ENCODE measurements around the gene MYLK.
"Not testable (repeated sequence)": the region's sequence is repeated elsewhere in the genome, so short reads cannot be mapped to it uniquely, and the experiment has no call there.

Gene MYLK

DNA sequence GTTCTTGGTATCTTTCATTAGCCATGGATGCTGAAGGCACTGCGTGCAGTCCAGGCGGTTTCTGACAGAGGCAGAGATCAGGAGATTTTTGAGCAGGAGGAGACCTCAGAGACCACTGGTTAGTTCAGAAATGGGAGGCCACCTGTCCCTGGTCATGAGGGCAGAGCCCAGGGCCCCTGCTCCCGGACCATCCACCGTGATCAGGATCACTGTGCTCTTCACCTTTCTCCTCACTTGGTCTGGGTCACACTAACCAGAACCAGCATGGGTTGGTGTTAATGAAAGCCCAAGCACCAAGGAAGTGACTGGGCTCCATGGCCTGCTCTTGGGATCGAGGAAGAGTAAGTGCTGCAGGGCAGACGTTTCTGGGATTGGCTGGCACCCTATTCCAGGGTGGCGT lies 257.3 kb downstream of the MYLK start:
- no peak for DNase-seq (ENCODE audit: low read depth in 2 of 2)

GRCh38 chr3:123624302-123624701 lies 259.8 kb downstream of the MYLK start:
- DNase-seq (ENCODE audit: low read depth in 2 of 2): no peak

GRCh38 chr3:123623346-123623880 lies 260.7 kb downstream of the MYLK start:
- no peak for DNase-seq (ENCODE audit: low read depth in 2 of 2)

DNA sequence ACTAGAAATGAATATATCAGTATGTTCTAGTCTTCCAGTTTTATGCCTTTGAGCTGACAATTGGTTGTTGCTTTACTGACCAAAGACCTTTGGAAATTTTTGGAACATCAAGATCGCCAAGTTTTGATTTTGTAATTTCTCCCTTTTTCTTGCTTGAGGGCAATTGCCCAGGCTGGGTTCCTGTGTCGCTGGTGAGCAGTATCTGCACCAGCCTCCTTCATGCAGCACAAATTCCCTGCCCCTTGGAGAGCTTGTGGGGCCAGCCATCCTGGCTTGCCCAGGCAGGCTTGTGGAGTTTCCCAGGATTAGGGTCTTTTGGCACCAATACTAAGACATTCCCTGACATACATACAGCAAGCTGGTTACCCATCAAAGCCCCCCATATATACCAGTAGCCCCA lies 261.4 kb downstream of the MYLK start:
- DNase-seq (ENCODE audit: low read depth in 2 of 2): no peak

- DNase-seq (ENCODE audit: low read depth in 2 of 2): no peak
Observed at GRCh38 chr3:123621850-123622189, 262.3 kb downstream of the MYLK start.

DNA sequence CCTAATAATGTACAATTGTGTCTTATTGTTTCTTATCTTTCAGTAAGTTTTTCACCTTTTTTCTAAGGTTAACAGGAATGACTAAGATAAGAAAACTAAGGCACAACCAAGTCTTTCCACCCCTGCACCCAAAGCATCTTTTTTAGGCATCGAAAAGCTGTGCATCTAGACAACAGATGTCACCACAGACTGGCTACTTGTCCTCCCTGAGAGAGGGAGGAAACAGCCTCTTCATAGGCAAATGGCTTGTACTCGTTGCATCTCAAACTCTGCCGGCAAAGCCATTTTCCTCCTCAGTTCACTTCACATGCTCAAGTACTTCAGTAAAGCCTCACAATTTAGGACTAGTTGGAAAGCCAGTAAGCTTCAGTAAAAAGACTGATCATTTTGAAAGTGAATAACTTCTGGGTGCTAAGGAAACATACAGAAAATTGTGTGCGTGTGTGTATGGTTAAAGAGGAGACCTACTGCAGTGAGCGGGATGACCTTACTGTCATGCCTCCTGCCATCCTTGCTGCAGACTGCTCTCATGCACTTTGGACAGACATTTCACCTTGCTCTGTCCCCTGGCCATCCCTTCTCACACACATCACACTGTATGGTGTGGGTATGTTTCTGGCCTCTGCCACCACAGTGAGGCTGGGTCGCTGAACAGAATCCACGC lies 262.8 kb downstream of the MYLK start:
- DNase-seq (ENCODE audit: low read depth in 2 of 2): no peak

DNA sequence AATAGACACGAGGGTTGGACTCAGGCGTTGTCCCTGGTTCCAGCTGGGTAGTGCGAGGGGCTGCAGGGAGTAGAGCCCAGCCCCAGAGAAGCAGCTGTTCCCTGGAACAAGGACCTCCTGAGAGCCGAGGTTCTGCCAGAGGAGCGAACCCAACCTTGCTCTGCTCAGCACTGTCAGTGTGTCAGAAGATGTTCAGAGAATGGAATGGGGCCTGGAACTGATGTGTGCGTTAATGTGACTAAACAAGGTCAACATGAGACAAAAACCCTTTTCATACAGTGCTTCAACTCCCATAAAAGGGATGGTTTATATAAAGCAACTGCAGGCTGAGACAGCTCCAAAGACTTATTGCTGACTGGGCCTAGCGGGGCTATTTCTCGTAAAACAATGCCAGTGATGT lies 263.8 kb downstream of the MYLK start:
- no peak for DNase-seq (ENCODE audit: low read depth in 2 of 2)

DNA sequence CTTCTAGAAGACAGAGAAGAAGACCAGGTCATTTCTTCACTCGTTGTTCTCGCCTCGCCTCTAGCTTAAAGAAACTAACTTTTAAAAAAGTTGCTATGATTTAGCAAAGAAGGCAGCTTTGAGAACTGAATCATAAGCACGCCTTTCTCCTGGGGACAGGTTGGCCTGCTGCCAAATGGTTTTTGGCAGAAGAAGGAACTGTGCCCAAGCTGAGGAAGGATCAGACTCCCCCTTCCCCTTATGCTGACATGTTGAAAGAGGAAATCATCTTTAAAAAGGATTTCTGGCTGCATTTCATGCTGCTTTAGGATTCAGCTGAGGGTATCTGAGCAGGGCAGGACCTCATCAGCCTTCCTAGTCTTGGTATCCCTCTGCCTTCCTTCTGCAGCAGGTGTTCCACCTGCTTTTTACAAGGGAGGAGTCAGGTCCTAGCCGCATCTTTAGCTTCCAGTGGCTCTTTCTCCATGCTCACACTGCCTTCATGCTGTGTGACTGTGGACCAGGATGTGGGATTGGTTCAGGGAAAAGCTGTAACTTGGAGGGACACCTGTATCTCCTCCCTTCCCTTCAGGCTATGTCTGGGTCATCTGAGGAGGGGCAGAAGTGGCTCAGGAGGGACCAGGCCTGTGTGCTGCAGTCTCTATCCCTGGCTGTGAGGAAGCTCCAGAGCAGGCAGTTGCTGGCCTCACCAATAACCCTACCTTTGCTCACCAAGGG lies 265.2 kb downstream of the MYLK start:
- DNase-seq (ENCODE audit: low read depth in 2 of 2): no peak

DNA sequence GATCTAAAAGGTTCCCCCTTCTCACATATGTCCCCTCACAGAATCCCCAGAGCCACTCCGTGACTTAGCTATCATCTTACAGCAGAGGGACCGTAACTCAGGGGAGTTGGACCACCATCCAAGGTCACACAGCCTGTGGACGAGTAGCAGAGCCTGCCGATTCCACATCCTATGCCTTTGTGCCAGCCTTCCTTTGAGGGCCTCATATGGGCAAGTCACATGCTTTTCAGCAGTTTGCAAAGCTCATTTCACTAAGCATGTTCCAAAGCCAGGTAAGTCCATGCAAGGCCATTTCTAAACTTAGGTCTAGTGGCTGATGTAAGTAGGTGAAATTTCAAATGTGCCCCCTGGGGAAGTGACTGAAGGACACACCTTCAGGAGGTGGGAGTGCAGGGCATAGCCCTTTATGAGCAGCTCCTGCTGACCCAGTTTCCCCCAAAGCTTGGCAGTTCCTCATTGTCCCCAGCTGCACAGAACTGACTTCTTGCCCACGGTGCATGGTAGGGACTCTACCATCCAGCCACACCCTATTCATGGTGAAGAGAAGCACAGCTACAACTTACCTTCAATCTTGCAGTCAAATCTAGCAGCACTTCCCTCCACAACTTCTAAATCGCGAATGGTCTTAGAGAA lies 265.9 kb downstream of the MYLK start:
- no peak for DNase-seq (ENCODE audit: low read depth in 2 of 2)

- DNase-seq (ENCODE audit: low read depth in 2 of 2): no peak
Observed at GRCh38 chr3:123616593-123616992, 267.5 kb downstream of the MYLK start.

GRCh38 chr3:123613543-123613942 lies 270.6 kb downstream of the MYLK start:
- no peak for DNase-seq (ENCODE audit: low read depth in 2 of 2)

- not testable (repeated sequence) for DNase-seq (ENCODE audit: low read depth in 2 of 2)
Observed at GRCh38 chr3:123611674-123612073, 272.5 kb downstream of the MYLK start.

- DNase-seq (ENCODE audit: low read depth in 2 of 2): no peak
Observed at GRCh38 chr3:123611082-123611481, 273.1 kb downstream of the MYLK start.

DNA sequence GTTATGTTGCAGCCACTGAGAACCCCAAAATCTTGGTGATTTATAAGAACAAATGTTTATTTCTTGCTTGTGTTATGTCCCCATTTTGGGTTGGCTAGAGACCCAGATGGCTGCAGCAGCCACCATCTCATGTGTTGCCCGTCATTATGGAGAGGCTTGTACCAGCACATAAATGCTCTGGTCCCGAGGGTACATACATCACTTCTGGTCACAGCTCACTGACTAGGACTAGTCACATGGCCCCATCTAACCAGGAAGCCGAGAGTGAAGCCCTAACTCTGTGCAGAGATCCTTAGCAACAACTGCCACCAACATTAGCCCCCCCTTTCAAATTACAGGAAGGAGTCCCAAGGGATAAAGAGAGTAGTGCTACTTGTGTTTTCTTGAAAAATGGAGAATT lies 273.8 kb downstream of the MYLK start:
- no peak for DNase-seq (ENCODE audit: low read depth in 2 of 2)

GRCh38 chr3:123609063-123609462 lies 275.1 kb downstream of the MYLK start:
- no peak for DNase-seq (ENCODE audit: low read depth in 2 of 2)

GRCh38 chr3:123608263-123608937 lies 275.7 kb downstream of the MYLK start:
- DNase-seq (ENCODE audit: low read depth in 2 of 2): no peak

GRCh38 chr3:123606527-123606926 lies 277.6 kb downstream of the MYLK start:
- DNase-seq (ENCODE audit: low read depth in 2 of 2): no peak

DNA sequence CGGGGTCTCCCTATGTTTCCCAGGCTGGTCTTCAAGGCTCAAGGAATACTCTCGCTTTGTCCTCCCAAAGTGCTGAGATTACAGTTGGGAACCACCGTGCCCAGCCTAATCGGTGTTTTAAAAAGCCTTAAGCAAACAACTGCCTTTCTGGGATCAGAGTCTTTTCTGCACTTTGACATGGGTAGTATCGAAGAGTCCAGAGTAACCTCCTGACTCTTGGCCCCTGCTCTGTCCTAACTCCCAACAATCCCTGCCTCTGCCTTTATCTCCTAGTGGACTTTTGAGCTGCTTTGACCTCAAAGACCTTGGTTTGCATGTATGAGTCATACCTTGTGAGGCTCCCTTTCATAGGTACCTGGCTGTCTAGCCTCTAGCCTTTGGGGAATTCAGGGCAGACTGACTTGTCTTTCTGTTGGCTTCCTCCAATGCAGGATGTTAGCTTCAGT lies 278.3 kb downstream of the MYLK start:
- DNase-seq (ENCODE audit: low read depth in 2 of 2): no peak

DNA sequence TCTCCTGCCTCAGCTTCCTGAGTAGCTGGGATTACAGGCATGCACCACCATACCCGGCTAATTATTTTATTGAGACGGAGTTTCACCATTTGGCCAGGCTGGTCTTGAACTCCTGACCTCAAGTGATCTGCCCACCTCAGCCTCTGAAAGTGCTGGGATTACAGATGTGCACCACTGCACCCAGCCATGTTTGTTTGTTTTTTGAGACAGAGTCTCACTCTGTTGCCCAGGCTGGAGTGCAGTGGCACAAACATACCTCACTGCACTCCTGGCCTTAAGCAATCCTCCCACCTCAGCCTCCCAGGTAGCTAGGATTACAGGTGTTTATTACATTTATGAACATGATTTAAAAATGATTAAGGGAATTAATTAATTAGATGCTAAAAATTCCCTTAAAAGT lies 281.0 kb downstream of the MYLK start:
- not testable (repeated sequence) for DNase-seq (ENCODE audit: low read depth in 2 of 2)

DNA sequence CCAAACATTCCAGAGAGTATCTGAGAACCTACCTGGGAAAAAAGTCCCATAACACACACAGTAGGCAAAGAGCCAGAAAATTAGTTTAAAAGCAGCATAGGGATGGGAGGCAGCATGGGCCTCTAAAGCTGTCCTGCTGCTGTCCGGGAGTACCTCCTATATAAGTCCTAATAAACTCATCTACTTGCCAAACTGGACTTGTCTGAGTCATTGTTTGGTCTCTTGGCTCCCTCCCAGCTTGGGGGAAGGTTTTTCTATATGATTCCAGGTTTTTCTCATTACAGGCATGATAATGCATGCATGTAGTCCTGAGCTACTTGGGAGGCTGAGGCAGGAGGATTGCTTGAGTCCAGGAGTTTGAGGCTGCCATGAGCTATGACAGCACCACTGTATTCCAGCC lies 281.8 kb downstream of the MYLK start:
- no peak for DNase-seq (ENCODE audit: low read depth in 2 of 2)

GRCh38 chr3:123600863-123601262 lies 283.3 kb downstream of the MYLK start:
- DNase-seq (ENCODE audit: low read depth in 2 of 2): not testable (repeated sequence)

- no peak for DNase-seq (ENCODE audit: low read depth in 2 of 2)
Observed at GRCh38 chr3:123597561-123597960, 286.6 kb downstream of the MYLK start.

All from stimulated activated CD8-positive, alpha-beta memory T cell treated with anti-CD3 and anti-CD28 coated beads, Interleukin-15, amount 100 ng/mL, for 4 hours (primary cell).